Activated CD4-positive, alpha-beta T cell treated with anti-CD3 and anti-CD28 coated beads, Interleukin-2, amount 50 U/mL, for 48 hours (primary cell): ENCODE measurements around the gene PLXNC1.

ENCODE experiments used
- DNase-seq, 2 experiments: peaks; one replicate each; pipeline ENCODE4 v3.0.0-alpha.2; 2020

Gene PLXNC1

GRCh38 chr12:94267921-94268471 lies 119.6 kb downstream of the PLXNC1 start:
- no peak for DNase-seq

- DNase-seq, result no peak
These were observed 121.1 kb downstream of the PLXNC1 start for GRCh38 chr12:94269316-94269999.

GRCh38 chr12:94271351-94271750 lies 123.0 kb downstream of the PLXNC1 start:
- no peak for DNase-seq

- DNase-seq, result no peak
These were observed 123.9 kb downstream of the PLXNC1 start for GRCh38 chr12:94272280-94272679.

DNA sequence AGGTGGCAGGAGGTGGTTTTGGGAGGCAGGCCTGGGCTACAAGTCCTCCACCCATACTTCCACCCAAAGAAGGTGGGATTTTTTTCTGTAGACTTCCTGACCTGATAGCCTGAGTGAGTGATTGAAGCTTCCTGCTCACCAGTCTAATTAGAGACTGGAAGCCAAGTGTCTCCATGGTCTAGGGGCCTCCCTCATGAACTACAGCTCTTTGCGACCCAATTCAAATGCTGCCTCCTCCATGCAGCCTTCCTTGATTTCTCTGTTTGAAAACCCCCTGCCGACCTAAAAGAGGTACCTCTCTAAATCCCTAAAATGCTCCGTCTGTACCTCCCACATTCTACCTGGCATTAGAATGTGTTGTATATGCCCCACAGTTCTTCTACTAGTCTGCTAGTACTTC lies 124.9 kb downstream of the PLXNC1 start:
- DNase-seq, result no peak

GRCh38 chr12:94276725-94277124 lies 128.3 kb downstream of the PLXNC1 start:
- no peak for DNase-seq

DNA sequence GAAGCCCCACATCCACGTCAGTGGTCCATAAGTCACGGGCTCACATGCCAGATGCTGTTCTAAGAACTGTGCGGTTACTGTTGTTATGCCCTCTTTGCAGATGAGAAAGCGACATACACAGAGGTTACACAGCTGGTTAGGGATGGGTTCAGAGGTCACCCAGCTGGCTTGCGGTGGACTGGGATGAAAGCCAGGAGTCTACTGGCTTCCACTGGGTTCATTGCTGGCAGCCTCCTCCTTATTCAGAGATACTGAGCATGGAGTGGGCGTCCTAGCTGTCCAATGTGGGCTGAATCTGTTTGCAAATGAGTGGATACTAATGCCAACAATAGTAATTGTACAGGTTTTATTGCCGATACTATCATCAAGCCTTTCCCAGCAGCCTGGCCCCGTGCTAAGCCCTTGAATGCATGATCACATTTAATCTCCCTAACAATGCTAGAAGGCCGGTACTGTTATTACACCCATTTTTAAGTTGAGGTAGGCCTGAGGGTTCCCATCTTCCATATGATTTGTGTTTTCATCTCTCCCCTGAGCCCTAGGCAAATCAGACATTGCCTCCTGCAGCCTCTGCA lies 129.1 kb downstream of the PLXNC1 start:
- DNase-seq, result no peak

- no peak for DNase-seq
These were observed 131.7 kb downstream of the PLXNC1 start for GRCh38 chr12:94280063-94280462.

GRCh38 chr12:94282675-94283074 lies 134.3 kb downstream of the PLXNC1 start:
- peak; percentile 36 to 54 for DNase-seq

DNA sequence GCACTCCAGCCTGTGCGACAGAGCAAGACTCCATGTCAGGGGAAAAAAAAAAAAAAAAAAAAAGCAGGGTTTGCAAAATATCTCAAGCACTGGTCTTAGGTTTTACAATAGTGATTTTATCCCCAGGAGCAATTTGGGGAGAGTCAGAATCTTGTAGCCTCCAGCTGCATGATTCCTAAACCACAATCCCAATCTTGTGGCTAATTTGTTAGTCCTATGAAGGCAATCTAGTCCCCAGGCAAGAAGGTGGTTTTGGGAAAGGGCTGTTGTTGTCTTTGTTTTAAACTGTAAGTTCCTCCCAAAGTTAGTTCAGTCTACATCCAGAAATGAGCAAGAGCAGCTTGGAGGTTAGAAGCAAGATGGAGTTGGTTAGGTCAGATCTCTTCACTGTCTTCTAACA lies 135.7 kb downstream of the PLXNC1 start:
- DNase-seq, result no peak

GRCh38 chr12:94284859-94285258 lies 136.5 kb downstream of the PLXNC1 start:
- DNase-seq, result no peak

DNA sequence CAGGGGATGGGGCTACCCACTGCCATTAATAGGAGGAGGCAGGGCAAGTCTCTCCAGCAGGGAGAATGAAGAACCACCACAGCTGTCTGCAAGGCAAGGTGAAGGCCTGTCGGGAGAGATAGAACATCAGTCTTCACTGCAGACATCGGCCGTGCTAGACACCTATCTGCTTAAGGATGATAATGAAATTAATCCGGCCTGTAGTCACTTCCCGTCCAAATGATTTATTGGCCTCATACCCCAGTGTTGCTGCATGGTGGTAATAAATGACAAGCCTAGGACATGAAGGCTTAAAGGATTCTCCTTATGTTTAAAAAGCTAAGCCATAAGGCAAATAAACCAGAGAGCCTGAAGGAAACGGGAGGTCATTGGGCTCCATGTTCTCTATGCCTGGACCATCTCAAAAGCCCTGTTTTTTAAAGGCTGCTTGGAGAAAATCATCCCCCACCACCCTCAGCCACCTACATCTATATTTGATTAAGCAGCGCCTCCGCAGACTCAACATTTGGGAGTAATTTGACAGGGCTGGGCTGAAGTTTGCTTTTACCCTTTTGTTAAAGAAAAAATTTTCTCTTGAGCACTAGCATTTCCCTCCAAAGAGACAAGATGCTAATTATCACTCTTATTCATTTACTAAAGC lies 137.7 kb downstream of the PLXNC1 start:
- no peak for DNase-seq

DNA sequence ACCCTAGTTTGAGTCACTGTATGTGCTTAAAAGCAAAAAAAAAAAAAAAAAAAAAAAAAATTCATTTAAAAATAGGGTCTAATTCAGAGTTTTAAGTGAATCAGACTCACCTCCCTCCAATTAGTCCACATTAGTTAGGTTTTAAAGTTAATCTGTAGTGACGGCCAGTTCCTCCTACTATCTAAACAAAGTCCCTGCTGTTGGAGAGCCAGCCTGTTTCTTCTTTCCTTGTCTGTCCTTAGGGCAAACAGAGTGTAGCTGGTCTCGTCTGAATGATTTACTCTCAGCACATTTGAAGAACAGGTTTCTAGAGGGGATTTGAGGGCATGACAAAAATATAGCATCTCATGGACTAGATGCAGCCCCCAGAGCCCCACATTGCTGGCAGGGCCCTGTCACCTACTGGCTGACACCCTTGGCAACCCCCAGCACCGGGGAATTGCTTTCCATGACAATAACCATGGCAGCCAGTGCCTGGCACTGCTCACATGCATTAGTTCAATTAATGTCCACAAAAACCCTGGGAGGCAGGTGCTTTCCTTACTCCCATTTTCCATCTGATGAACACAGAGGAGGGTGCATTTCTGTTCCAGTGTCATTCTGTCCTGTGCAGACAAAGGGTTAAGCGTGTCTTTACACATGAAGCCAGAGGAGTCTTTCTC lies 138.3 kb downstream of the PLXNC1 start:
- no peak for DNase-seq

GRCh38 chr12:94287245-94287628 lies 138.9 kb downstream of the PLXNC1 start:
- DNase-seq, result no peak

- DNase-seq, result no peak
These were observed 141.3 kb downstream of the PLXNC1 start for GRCh38 chr12:94289461-94290312.

DNA sequence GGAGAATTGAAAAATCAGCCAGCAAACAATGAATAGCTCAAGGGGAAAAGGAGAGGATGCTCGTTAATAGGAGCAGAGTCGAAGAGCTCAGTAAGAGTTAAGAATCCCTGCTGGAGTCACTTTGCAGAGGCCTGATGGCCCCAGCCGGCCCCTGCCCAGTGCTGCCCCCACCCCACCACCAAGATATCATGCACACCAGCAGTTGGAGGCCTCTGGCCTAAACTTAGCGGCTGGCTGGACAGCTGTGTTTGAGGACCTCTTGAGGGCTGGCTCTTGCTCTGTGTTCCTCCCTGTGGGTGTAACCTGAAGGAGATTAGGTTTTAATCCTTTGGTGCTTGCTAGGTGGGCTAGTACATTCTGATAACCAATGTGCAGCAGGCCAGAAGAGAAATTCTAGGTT lies 142.0 kb downstream of the PLXNC1 start:
- DNase-seq, result no peak

DNA sequence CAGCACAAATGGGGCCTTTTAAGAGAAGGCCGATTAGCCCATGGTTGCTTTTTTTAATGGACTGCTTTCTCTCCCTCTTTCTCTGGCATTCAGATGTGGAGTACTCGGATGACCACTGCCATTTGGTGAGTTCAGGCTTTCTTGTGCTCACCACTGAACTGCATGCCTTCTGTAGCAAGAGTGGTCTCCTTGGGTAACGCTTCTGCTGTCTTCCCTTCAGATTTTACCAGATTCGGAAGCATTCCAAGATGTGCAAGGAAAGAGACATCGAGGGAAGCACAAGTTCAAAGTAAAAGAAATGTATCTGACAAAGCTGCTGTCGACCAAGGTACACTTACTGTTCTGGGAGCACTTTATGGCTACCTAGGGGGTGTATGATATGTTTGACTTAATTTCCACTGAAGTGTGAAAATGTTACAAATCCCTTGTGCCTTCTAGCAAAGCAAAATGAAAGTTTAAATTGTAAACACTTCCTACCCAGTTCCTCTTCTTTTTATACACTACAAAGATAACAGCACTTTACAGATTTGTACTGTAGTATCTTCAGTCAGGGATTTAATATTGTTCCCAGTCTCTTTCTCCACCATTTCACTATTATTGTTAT lies 148.8 kb downstream of the PLXNC1 start:
- DNase-seq, result no peak

GRCh38 chr12:94297876-94298505 lies 149.6 kb downstream of the PLXNC1 start:
- DNase-seq, result no peak

- DNase-seq, result no peak
These were observed 151.5 kb downstream of the PLXNC1 start for GRCh38 chr12:94299846-94300245.

- DNase-seq, result no peak
These were observed 155.6 kb downstream of the PLXNC1 start for GRCh38 chr12:94304012-94304411.

DNA sequence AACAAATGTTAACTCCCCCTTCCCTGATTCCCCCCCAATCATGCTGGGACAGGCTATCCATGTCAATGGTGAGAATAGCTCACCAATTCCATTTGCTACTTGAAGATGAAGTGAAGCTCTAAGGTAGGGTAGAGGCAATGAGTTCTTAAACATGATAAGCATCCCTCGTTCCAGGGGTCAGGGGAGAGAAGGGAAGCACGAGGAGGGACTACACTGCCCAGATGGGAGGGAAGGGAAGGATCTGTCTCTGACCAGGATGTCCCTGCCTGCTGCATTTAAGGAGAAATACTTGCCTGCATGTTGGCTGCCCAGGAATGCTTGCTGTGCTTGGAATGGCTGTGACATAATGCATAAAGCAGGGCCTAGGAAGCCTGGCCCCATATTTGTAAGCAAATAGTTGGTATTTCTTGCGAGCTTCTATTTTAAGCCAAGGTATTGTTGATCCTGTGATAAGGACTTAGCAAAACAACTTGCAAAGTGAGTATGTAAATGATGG lies 156.2 kb downstream of the PLXNC1 start:
- DNase-seq, result no peak
